MM.1S (cell line): ENCODE results near the gene ATP13A5.

Experiments
- DNase-seq: peaks from one replicate; pipeline ENCODE4 v3.0.0-alpha.2; 2015
- H2AFZ ChIP-seq: fragments of 300-600 bp; sonication (generic); 2 replicates; pipeline ENCODE4 v1.6.0; 2016; ENCODE audit warnings: antibody characterized with exemption, low read length
- H3F3A ChIP-seq: fragments of 300-600 bp; sonication (generic); 2 replicates; pipeline ENCODE4 v1.6.1; 2016; ENCODE audit warnings: mild to moderate bottlenecking, antibody characterized with exemption, low read length, moderate library complexity, mixed read lengths; ENCODE audit not compliant: insufficient read depth
- H3K27ac ChIP-seq: fragments of 300-600 bp; sonication (generic); 2 replicates; pipeline ENCODE4 v1.5.1; 2016; ENCODE audit warnings: mild to moderate bottlenecking, low read length
- H3K27me3 ChIP-seq: fragments of 300-600 bp; sonication (generic); replicated peaks from 2 replicates; pipeline ENCODE4 v1.6.0; 2016; ENCODE audit warnings: low read length; ENCODE audit not compliant: insufficient read depth
- H3K36me3 ChIP-seq: fragments of 300-600 bp; sonication (generic); replicated peaks from 2 replicates; pipeline ENCODE4 v1.6.1; 2016; ENCODE audit warnings: mild to moderate bottlenecking, low read length, mixed read lengths; ENCODE audit not compliant: insufficient read depth
- H3K4me1 ChIP-seq: fragments of 300-600 bp; sonication (generic); 2 replicates; pipeline ENCODE4 v1.6.1; 2016; ENCODE audit warnings: low read length, mixed read lengths
- H3K4me2 ChIP-seq: fragments of 300-600 bp; sonication (generic); 2 replicates; pipeline ENCODE4 v1.6.0; 2016; ENCODE audit warnings: low read depth, low read length
- H3K4me3 ChIP-seq: fragments of 300-600 bp; sonication (generic); 2 replicates; pipeline ENCODE4 v1.5.1; 2016; ENCODE audit warnings: low read length, mixed read lengths
- H3K79me2 ChIP-seq: fragments of 300-600 bp; sonication (generic); 2 replicates; pipeline ENCODE4 v1.6.1; 2016; ENCODE audit warnings: mixed run types, low read length, mixed read lengths
- H3K9ac ChIP-seq: fragments of 300-600 bp; sonication (generic); 2 replicates; pipeline ENCODE4 v1.6.1; 2016; ENCODE audit warnings: low read length, mixed read lengths
- H3K9me2 ChIP-seq: fragments of 300-600 bp; sonication (generic); replicated peaks from 2 replicates; pipeline ENCODE4 v1.6.1; 2016; ENCODE audit warnings: mild to moderate bottlenecking, low read length, mixed read lengths; ENCODE audit not compliant: insufficient read depth
- H3K9me3 ChIP-seq: fragments of 300-600 bp; sonication (generic); replicated peaks from 2 replicates; pipeline ENCODE4 v1.6.1; 2016; ENCODE audit warnings: mild to moderate bottlenecking, low read length, mixed read lengths; ENCODE audit not compliant: insufficient read depth
- H4K20me1 ChIP-seq: fragments of 300-600 bp; sonication (generic); 2 replicates; pipeline ENCODE4 v1.6.1; 2016; ENCODE audit warnings: mild to moderate bottlenecking, low read length, moderate library complexity, mixed read lengths; ENCODE audit not compliant: insufficient read depth
- CTCF ChIP-seq: fragments of 300-600 bp; sonication (generic); IDR thresholded peaks from 2 replicates; pipeline ENCODE4 v1.5.1; 2016; ENCODE audit warnings: antibody characterized with exemption, low read length, mixed read lengths
- EZH2 ChIP-seq: fragments of 300-600 bp; sonication (generic); optimal IDR thresholded peaks from 2 replicates; pipeline ENCODE3; 2017; ENCODE audit warnings: low read depth, mild to moderate bottlenecking, antibody characterized with exemption, low read length, mixed read lengths
- EZH2phosphoT487 ChIP-seq: fragments of 300-600 bp; sonication (generic); IDR thresholded peaks from 2 replicates; pipeline ENCODE4 v1.6.1; 2018; ENCODE audit warnings: antibody characterized with exemption, low read length

ATP13A5 gene

DNA sequence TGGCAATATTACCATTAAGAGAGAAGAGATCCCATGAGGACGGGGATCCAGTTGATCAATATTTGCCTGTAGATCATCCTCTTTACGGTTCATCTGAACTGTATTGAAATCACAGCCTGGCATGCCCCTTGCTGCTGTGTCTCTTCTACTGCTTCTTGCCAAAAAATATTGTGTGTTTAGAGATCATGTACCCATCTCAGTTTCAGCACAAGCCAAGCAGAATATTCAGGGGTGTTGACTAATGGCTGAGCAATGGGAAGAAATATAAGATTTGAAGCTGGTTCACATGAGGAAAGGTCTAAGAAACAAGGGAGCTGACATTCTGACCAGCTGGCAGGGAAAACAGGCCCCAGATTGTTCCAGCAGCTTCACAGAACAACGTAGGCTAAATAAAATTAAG lies 21.3 kb downstream of the ATP13A5 start:
- Histone ChIP-seq H3K36me3 (no peaks in the 10 kb centered on the region), H3K9me2 (no peaks in the 10 kb centered on the region), H3K79me2 (no peaks in the 10 kb centered on the region), H4K20me1 (no peaks in the 10 kb centered on the region), H3K4me2 (no peak overlapping the region), H3K27ac (no peak overlapping the region), H3K4me3 (no peak overlapping the region), H3K4me1 (no peaks in the 10 kb centered on the region), H2AFZ (no peak overlapping the region), H3K9ac (no peak overlapping the region), H3F3A (no peaks in the 10 kb centered on the region), H3K27me3 (no peaks in the 10 kb centered on the region), H3K9me3 (no peaks in the 10 kb centered on the region)
- TF ChIP-seq CTCF, result no peak
- TF ChIP-seq EZH2phosphoT487, result no peak
- TF ChIP-seq EZH2, result no peak
- DNase-seq, result no peak

DNA sequence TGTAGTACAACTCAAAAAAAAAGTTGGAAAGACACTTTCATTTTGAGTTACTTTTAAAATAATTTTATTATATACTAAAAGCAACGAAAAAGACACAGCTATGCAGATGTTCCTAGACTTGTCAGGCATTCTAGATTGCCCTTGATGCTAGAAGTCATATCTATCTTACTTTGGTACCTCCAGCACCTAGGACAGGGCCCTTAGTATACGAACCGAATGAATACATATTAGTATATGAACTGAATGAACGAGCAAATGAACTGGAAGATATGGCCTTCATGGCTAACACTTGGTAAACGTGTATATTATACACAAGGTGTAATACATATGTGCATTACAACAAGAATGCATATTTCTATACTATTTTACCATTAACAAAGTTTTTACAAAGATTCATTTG lies 24.1 kb downstream of the ATP13A5 start:
- Histone ChIP-seq H3K36me3 (no peaks in the 10 kb centered on the region), H3K79me2 (no peaks in the 10 kb centered on the region), H3K9me2 (no peaks in the 10 kb centered on the region), H2AFZ (no peak overlapping the region), H3K27ac (no peak overlapping the region), H3K9me3 (no peaks in the 10 kb centered on the region), H3K27me3 (no peaks in the 10 kb centered on the region), H3F3A (no peaks in the 10 kb centered on the region), H4K20me1 (no peaks in the 10 kb centered on the region), H3K4me3 (no peak overlapping the region), H3K4me2 (no peak overlapping the region), H3K4me1 (no peaks in the 10 kb centered on the region), H3K9ac (no peak overlapping the region)
- no peak for DNase-seq
- no peak for TF ChIP-seq EZH2

GRCh38 chr3:193350744-193351143 lies 27.8 kb downstream of the ATP13A5 start:
- H3K27me3 ChIP-seq, result no peaks in the 10 kb centered on the region
- H3K9me2 ChIP-seq, result no peaks in the 10 kb centered on the region
- H2AFZ ChIP-seq, result no peak overlapping the region
- H3K36me3 ChIP-seq, result no peaks in the 10 kb centered on the region
- no peak overlapping the region for H3K4me3 ChIP-seq
- no peak for DNase-seq
- H3K9ac ChIP-seq, result no peak overlapping the region
- no peaks in the 10 kb centered on the region for H3K9me3 ChIP-seq
- no peaks in the 10 kb centered on the region for H3F3A ChIP-seq
- H3K27ac ChIP-seq, result no peak overlapping the region
- TF ChIP-seq CTCF, result no peak
- no peak for TF ChIP-seq EZH2
- no peak for TF ChIP-seq EZH2phosphoT487
- H3K4me2 ChIP-seq, result no peak overlapping the region
- no peaks in the 10 kb centered on the region for H4K20me1 ChIP-seq
- no peaks in the 10 kb centered on the region for H3K79me2 ChIP-seq
- H3K4me1 ChIP-seq, result no peaks in the 10 kb centered on the region

DNA sequence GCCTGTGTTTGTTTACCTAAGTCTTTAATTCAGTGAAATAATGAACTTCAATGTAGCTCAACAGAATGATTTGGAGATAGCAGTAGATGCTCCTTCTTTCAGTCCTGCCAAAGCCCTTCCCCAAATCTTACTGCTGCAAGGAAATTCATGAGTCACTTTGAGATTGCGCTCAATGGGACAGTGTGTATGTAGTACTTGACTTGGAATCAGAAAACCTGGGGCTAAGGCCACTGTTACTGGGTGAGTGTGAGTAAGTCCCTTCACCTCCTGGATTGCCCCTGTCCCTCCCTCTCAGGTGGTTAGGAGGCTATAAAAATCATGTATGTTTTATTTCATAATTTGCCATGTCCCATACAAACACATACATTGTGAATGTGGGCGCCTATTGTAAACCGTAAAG lies 29.9 kb downstream of the ATP13A5 start:
- Histone ChIP-seq H3K9me2 (no peaks in the 10 kb centered on the region), H3K9ac (no peak overlapping the region), H3K79me2 (no peaks in the 10 kb centered on the region), H2AFZ (no peak overlapping the region), H3K9me3 (no peaks in the 10 kb centered on the region), H3K4me3 (no peak overlapping the region), H3K36me3 (no peaks in the 10 kb centered on the region), H3F3A (no peaks in the 10 kb centered on the region), H4K20me1 (no peaks in the 10 kb centered on the region), H3K4me1 (no peaks in the 10 kb centered on the region), H3K27me3 (no peaks in the 10 kb centered on the region), H3K4me2 (no peak overlapping the region), H3K27ac (no peak overlapping the region)
- DNase-seq, result no peak
- no peak for TF ChIP-seq EZH2
- TF ChIP-seq CTCF, result no peak
- no peak for TF ChIP-seq EZH2phosphoT487
